Measurements from ENCODE around the gene COMMD10.

COMMD10 gene

DNA sequence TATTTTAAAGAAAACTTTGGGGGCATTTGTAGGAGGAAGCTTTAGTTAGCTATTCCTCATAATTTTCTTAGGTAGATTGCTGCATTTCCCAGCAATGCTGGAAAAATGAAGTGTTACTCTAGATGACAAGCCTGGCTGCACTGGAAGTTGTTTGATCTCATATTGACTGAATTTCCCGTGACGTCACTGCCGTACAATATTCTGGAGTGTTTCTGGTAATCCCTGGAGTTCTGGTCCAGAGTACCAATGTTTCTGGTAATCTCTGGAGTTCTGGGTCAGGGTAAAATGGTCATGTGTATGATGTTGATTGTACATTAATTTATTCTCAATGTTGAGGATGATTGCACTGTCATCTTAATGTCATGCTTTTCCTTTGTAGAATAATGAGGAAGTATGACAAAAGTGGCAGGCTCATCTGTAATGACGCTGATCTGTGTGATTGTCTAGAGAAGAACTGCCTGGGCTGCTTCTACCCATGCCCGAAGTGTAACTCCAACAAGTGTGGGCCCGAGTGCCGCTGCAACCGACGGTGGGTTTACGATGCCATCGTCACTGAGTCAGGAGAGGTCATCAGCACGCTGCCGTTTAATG, 26.4 kb upstream of the COMMD10 start:
- Histone ChIP-seq H4K20me1 (ENCODE audit: low read depth, low read length) (no peaks in the 10 kb centered on the region), H3K36me3 (ENCODE audit: low read length) (no peaks in the 10 kb centered on the region), H3K27me3 (ENCODE audit: low read length) (no peaks in the 10 kb centered on the region), H3K27ac (ENCODE audit: low read depth, low read length) (no peak overlapping the region), H3K9me2 (replicated peaks; ENCODE audit: insufficient read depth, low read length) (no peaks in the 10 kb centered on the region), H3K4me2 (ENCODE audit: low read depth, low read length, poor library complexity, severe bottlenecking) (no peak overlapping the region), H3K9me3 (ENCODE audit: insufficient read depth, low read length) (no peaks in the 10 kb centered on the region), H2AFZ (ENCODE audit: low read depth, low read length, severe bottlenecking) (no peak overlapping the region), H3K79me2 (ENCODE audit: insufficient read depth, low read length) (no peaks in the 10 kb centered on the region), H3K9ac (ENCODE audit: low read length) (no peak overlapping the region), H3F3A (ENCODE audit: insufficient read depth) (no peaks in the 10 kb centered on the region), H3K4me3 (ENCODE audit: insufficient read depth, low read length, poor library complexity, severe bottlenecking) (no peak overlapping the region)
- TF ChIP-seq, protein P1, sequence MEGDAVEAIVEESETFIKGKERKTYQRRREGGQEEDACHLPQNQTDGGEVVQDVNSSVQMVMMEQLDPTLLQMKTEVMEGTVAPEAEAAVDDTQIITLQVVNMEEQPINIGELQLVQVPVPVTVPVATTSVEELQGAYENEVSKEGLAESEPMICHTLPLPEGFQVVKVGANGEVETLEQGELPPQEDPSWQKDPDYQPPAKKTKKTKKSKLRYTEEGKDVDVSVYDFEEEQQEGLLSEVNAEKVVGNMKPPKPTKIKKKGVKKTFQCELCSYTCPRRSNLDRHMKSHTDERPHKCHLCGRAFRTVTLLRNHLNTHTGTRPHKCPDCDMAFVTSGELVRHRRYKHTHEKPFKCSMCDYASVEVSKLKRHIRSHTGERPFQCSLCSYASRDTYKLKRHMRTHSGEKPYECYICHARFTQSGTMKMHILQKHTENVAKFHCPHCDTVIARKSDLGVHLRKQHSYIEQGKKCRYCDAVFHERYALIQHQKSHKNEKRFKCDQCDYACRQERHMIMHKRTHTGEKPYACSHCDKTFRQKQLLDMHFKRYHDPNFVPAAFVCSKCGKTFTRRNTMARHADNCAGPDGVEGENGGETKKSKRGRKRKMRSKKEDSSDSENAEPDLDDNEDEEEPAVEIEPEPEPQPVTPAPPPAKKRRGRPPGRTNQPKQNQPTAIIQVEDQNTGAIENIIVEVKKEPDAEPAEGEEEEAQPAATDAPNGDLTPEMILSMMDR (IDR thresholded peaks at IDR 0.05; ENCODE audit: insufficient read depth, low read length, poor library complexity, severe bottlenecking): no peak
- TF ChIP-seq EZH2phosphoT487 (conservative IDR thresholded peaks at IDR 0.05; ENCODE audit: low read length): no peak

DNA sequence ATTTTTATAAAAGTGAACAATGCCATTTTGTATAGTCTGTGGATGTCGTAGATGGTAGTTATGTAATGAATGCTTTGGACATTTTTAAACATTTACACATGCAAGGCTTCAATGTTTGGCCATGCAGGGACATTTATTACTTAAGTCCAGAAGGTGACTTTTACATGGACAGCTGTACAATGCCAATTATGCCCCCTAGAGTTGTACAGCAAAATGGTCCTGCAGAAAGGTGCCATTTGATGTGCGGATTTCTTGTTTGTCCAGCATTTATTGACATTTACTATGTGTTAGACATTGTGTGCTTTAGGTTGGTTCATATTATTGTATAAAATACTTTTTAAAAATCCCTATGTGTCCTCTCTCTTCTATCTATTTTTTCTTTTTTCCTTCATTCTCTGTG, 22.5 kb upstream of the COMMD10 start:
- H3K4me3 ChIP-seq (ENCODE audit: insufficient read depth, low read length, poor library complexity, severe bottlenecking): no peak overlapping the region
- H3K36me3 ChIP-seq (ENCODE audit: low read length): no peaks in the 10 kb centered on the region
- H3K9me2 ChIP-seq (replicated peaks; ENCODE audit: insufficient read depth, low read length): no peaks in the 10 kb centered on the region
- no peak overlapping the region for H3K4me2 ChIP-seq (ENCODE audit: low read depth, low read length, poor library complexity, severe bottlenecking)
- H4K20me1 ChIP-seq (ENCODE audit: low read depth, low read length): no peaks in the 10 kb centered on the region
- no peaks in the 10 kb centered on the region for H3F3A ChIP-seq (ENCODE audit: insufficient read depth)
- TF ChIP-seq, protein P1 (IDR thresholded peaks at IDR 0.05; ENCODE audit: insufficient read depth, low read length, poor library complexity, severe bottlenecking): no peak
- no peak overlapping the region for H2AFZ ChIP-seq (ENCODE audit: low read depth, low read length, severe bottlenecking)
- H3K9ac ChIP-seq (ENCODE audit: low read length): no peak overlapping the region
- no peaks in the 10 kb centered on the region for H3K27me3 ChIP-seq (ENCODE audit: low read length)
- no peaks in the 10 kb centered on the region for H3K9me3 ChIP-seq (ENCODE audit: insufficient read depth, low read length)
- H3K79me2 ChIP-seq (ENCODE audit: insufficient read depth, low read length): no peaks in the 10 kb centered on the region
- H3K27ac ChIP-seq (ENCODE audit: low read depth, low read length): no peak overlapping the region

DNA sequence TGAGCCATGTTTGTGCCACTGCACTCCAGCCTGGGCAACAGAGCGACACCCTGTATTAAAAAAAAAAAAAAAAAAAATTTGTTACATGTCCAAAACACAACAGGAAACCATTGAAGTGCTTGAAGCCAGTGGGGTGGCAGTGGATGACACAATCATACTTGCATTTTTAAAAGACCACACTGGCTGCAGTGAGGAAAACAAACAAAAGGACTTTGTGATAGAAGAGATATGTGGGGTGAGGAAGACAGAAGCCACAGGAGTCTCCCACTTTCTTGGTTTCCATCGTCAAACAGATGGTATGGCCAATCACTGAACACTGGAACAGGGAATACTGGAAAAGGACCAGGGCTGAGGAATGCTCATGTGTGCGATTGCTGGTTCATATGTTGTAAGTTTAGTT, 20.9 kb upstream of the COMMD10 start:
- H3K27me3 ChIP-seq (ENCODE audit: low read length): no peaks in the 10 kb centered on the region
- no peaks in the 10 kb centered on the region for H3K9me2 ChIP-seq (replicated peaks; ENCODE audit: insufficient read depth, low read length)
- no peaks in the 10 kb centered on the region for H3K36me3 ChIP-seq (ENCODE audit: low read length)
- no peak overlapping the region for H3K4me2 ChIP-seq (ENCODE audit: low read depth, low read length, poor library complexity, severe bottlenecking)
- no peaks in the 10 kb centered on the region for H3K9me3 ChIP-seq (ENCODE audit: insufficient read depth, low read length)
- no peak overlapping the region for H3K4me3 ChIP-seq (ENCODE audit: insufficient read depth, low read length, poor library complexity, severe bottlenecking)
- TF ChIP-seq EZH2phosphoT487 (conservative IDR thresholded peaks at IDR 0.05; ENCODE audit: low read length): no peak
- TF ChIP-seq, protein P1 (IDR thresholded peaks at IDR 0.05; ENCODE audit: insufficient read depth, low read length, poor library complexity, severe bottlenecking): no peak
- H4K20me1 ChIP-seq (ENCODE audit: low read depth, low read length): no peaks in the 10 kb centered on the region
- H3K27ac ChIP-seq (ENCODE audit: low read depth, low read length): no peak overlapping the region
- H3F3A ChIP-seq (ENCODE audit: insufficient read depth): no peaks in the 10 kb centered on the region
- H2AFZ ChIP-seq (ENCODE audit: low read depth, low read length, severe bottlenecking): no peak overlapping the region
- H3K79me2 ChIP-seq (ENCODE audit: insufficient read depth, low read length): no peaks in the 10 kb centered on the region
- H3K9ac ChIP-seq (ENCODE audit: low read length): no peak overlapping the region
